C4-2B (cell line): ENCODE measurements around the gene SLC4A1AP.
A peak's percentile ranks its signal among the peaks of the same experiment; 100 is the strongest.

ENCODE experiments used
- CTCF ChIP-seq: fragments of 450-650 bp; conservative IDR thresholded peaks from 2 replicates; pipeline ENCODE4 v1.5.1; 2017; ENCODE audit warnings: mild to moderate bottlenecking
- ZFX ChIP-seq: fragments of 450-650 bp; IDR thresholded peaks from 2 replicates; pipeline ENCODE4 v1.6.1; 2017

GRCh38 chr2:27723372-27724144 is 59.9 kb downstream of the SLC4A1AP start:
- peak; percentile 84 for TF ChIP-seq CTCF
- TF ChIP-seq ZFX = no peak
